Inferior parietal cortex (tissue), 1 donor: Measurements from ENCODE around the gene PMVK.
"Not testable (repeated sequence)": the region's sequence is repeated elsewhere in the genome, so short reads cannot be mapped to it uniquely, and the experiment has no call there.

Source experiments
- DNase-seq: peaks from one replicate; pipeline ENCODE4 v3.0.0-alpha.2; 2016; ENCODE audit errors: extremely low spot score

The PMVK gene

DNA sequence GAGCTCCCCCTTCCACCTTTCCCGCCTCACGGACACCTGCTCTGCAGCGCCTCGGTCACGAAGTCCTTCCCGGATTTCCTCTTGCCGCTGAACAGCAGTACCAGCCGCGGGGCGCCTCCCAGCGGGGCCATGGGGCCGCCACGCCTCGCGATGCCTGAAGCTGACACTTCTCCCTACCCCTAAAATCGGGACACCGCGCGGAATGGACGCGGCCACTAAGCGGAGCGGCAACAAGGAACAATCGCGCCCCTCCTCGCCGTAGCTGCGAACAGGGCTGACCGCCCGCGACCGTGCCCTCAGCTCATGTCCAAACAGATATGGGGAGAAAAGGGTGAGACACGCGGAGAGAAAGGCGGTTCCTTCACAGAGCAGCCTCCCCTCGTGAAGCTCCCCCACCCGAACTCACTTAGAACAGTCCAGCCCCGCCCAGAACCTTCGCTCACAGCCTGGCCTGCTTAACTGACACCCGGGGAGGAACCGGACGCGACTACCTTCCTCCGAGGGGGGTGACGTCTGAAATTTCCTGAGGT lies at the start of gene PMVK:
Gene PMVK, minus strand, starts transcription at position 165 of the 530 bp plus-strand sequence. Its CDS starts 34 bp downstream, at position 131.
- DNase-seq = peak; percentile 95

DNA sequence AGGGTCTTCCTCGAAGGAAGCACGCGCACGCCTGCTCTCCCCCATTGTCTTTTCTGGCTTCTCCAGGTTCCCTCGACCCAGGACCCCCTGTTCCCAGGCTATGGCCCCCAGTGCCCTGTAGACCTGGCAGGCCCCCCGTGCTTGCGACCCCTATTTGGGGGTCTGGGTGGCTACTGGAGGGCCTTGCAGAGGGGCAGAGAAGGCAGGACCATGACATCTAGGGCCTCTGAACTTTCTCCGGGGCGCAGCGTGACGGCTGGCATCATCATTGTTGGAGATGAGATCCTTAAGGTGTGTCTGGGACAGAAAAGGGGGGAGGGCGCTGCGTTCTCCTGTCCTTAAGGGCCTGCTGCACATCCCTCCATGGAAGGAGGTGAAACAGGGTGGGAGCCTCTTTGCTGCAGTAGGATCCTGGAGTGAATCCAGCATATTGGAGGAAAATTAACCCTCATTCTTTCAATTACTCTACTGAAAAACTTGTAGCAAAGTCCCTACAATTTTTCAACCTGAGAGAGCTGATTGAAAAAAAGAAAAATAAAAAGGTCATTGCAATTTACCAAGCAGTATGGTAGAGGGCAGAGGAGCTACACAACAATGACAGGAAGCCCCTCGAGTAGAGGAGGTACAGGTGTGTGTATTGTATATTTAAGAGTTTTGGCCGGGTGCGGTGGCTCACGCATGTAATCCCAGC lies 47.4 kb upstream of the PMVK start:
- DNase-seq = no peak

DNA sequence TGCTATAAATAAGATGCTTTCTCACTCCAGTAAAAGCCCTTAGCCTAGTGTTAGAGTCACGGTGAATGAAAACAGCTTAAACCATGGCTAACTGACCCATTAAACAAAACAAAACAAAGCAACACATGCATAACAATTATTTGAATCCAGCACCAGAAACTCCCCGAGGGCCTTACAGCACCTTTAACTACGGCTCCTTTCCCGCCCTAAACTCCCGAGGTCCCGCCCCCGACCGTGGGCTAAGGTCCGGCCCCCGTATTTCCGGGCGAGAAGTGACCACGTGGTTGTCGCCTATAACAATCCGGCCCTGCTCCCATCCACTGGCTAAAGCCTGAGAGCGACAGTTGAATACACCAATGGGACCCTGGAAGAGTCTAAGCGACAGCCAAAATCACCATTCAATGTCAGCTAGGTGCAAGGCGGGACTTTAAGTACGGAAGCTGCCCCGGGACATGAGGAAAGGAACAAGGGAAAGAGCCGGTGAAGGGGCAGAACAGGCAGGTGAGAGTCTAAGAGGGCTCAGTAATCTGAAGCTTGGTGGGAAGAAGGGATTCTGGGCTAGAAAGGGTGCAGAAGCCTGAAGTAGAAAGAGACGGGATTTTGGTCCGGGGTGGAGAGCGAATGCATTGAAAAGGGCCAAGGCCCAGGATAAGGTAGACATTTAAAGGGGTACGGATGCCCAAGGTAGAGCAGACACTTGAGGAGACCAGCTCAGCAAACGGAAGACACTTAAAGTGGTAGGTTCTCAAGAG lies 46.6 kb upstream of the PMVK start, which contains the start of gene FLAD1:
Gene FLAD1, plus strand, starts transcription at position 448 of the 752 bp plus-strand sequence. CDS start 351 bp downstream, outside the sequence.
- peak; percentile 100 for DNase-seq

DNA sequence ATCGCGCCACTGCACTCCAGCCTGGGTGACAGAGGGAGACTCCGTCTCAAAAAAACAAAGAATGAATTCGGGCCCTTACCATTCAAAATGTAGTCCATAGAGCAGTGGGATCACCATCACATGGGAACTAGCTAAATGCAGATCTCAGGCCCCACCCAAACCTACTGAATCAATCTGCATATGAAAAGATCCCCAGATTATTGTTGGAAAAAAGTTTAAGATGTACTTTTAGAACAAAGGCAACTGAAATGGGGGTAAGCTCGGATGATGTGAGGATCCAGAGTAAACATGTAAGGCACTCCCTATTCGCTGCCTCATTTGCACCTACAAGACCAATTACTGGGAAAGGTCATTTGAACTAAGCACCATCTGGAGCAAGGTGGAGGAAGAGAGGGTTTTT lies 45.8 kb upstream of the PMVK start:
- DNase-seq = no peak

DNA sequence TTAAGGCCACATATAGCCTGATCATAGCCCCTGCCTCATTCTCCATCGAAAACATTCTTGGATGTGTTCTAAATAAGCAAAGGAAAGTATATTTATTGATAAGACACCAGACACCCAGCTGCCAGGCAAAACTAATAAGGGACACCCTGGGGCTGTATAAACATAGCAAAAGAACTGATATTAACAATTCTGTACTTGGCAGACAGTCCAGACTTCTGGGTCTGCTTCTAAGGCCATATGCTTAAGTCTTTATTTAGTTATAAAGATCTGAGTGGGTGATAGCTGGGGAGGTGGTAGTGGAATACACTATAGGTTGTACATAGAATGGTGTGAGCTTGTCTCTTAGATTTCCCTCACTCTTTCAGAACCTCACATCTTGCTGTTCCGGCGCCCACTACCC lies 41.8 kb upstream of the PMVK start:
- DNase-seq = no peak

DNA sequence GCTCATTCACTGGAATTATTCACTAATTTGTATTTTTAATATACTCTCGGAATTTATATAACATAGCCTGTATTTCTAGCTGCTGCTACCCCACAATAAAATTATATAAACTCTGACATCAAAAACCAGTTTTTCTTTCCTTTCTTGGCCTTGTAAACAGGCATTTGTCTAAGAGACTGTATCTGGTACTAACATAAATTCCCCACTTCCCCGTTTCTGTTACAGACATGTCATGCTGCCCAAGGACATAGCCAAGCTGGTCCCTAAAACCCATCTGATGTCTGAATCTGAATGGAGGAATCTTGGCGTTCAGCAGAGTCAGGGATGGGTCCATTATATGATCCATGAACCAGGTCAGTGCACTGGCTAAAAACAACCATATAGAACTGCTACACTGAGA lies 41.2 kb upstream of the PMVK start:
- DNase-seq = not testable (repeated sequence)

DNA sequence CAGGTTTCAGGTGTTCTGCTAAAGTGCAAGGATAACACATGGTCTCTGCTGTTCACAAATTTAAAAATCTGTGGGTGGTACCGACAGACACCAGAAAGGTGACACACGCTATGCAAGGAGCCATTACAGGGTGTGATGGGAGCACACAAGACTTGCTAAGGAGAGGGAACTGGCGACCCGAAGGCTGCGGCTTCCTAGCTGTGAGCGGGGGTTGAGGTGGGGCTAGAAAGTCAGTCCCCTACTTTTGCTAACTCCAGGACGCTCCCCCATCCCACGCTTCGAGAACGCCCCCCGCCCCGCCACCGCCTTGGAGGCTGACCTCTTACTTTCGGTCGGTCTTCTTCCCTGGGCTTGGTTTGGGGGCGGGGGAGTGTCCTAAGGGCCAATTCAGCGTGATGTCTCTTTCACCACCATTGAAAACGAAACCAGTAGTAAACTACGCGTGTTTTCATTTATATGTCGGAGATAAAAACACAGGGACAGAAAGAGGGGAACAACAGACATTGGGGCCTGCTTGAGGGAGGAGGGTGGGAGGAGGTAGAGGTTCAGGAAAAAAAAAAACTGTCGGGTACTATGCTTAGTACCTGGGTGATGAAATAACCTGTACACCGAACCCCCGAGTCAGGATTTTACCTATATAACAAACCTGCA lies 39.0 kb upstream of the PMVK start:
- DNase-seq = no peak

DNA sequence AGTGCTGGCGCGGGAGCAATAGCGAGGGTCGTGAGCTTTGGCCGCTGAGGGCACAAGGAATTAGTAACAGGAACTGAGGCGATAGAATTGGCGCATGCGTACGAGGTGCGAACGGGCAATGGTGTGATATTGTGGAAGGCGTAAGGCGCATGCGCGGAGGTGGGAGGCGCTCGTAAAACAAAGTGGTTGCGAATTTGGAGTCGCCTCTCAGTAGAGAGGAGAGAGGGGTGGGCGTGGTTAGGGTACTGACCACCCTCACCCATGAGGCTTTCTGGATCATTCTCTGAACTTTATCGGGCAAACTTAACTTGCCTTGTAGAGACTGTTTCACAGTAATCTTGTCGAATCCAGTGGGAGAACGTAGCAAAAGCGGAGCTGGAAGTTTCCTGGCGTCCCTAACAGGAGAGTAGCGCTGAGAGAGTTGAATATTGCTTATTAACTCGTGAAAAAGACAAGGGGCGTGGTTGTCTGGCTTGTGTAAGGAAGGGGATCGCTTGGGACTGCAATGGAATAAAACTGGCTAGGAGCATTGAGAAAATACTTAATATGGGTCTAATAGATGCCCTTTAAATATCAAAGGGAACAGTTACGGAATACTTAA lies 38.4 kb upstream of the PMVK start:
- DNase-seq = peak; percentile 97

DNA sequence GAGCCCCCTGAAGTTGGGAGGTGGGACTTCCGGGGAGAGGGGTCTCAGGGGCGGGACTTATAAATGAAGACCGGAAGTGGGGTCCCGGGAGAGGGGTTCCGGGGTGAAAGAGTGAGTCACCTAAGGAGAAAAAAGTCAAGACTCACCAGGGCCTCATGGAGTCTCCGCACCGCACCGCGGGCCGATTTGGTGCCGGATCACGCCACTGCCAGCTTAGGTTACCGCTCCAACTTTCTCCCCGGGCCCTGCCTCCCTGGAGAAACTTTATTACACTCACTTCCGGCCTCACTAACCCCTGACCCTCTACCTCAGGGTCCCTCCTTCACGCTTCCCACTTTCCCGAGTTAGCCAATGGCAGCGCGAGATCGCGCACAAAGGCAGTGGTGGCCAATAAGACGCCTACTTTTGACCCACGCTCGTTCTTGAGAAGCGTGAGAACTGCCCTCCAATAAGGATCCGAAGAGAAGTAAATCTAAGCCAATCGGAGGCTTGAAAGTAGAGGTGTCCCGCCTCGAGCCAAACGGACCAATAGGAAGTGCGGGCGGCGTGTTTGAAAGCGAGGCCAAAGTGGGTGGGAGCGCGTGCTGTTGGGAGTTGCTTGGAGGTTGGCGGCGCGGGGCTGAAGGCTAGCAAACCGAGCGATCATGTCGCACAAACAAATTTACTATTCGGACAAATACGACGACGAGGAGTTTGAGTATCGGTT lies 37.7 kb upstream of the PMVK start, which contains the start of gene CKS1B:
Gene CKS1B, plus strand, starts transcription at position 580 of the 706 bp plus-strand sequence. Its CDS starts 65 bp downstream, at position 645.
- DNase-seq = peak; percentile 100

DNA sequence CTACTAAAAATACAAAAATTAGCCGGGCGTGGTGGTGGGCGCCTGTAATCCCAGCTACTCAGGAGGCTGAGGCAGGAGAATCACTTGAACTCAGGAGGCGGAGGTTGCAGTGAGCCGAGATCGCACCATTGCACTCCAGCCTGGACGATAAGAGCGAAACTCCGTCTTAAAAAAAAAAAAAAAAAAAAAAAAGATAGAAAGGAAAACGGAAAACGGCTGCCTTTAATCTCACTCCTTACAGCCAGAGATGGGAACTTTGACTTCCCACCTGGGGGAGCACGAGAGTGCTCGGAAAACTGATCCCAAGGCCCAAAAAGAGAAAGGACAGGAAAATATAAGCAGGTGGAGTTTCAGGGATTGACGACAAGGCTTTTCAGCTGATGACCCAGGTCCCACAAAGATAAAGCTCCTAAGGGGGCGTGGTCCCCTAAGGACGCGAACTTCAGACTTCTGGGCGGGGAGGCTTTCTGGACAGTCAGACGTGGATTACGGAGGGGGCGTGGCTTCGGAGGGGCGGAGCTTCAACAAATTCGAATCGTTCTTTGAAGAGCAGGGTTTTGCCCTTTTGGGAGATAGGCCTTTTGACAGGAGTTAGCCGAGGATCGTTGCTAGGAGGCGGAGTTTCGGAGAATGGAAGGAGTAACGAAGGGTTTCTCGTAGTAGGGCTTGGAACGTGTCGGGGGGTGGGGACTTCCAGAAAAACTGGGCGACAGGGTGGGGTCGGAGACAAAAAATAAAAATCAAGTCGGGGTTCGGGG lies 37.0 kb upstream of the PMVK start:
- peak; percentile 85 for DNase-seq

DNA sequence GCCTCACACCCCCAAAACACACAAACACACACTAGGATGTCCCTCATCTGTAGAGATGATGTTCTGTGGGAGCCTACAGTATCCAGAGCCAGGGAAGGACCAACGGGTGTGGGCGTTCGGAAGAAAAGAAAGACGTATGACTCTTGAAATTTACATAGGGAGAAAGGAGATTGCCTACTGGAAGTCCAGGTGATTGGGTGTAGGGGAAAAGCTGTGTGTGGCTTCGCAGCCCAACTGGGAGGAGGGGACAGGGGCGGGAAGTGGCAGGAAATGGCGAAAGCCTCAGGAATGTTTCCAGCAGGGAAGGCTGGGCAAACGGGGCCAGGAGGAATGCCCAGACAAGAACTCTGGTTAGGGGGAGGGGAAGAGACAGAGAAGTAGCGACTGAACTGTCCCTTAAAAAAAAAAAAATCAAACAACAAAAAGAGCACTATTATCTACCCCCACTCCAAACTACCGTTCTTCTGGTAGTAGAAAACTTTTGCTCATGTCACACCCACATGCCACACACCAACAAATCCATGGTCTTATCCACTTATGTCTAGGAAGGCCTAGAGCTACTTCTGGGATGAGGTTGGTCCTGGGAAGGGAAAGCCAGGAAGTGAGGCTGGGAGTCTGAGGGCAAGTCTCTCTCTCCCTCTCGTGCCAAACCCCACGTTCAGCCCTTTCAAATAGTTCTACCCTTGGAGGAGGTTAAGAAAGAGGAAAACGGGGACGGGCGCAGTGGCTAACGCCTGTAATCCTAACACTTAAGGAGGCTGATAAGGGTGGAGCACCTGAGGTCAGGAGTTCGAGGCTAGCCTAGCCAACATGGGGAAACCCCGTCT lies 36.2 kb upstream of the PMVK start:
- DNase-seq = no peak

DNA sequence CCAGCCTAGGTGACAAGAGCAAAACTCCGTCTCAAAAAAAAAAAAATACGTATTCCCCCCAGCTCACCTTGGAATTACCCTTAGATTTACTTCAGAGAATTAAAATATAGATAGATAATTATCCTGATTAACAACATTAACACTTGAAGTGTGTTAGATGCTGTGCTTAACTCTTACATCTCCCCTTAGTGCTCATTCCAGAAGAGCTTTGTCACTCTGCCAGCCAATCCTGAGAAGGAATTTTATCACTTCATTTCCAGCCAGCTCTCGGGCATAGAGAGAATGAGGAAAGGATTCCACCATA lies 35.6 kb upstream of the PMVK start:
- no peak for DNase-seq

DNA sequence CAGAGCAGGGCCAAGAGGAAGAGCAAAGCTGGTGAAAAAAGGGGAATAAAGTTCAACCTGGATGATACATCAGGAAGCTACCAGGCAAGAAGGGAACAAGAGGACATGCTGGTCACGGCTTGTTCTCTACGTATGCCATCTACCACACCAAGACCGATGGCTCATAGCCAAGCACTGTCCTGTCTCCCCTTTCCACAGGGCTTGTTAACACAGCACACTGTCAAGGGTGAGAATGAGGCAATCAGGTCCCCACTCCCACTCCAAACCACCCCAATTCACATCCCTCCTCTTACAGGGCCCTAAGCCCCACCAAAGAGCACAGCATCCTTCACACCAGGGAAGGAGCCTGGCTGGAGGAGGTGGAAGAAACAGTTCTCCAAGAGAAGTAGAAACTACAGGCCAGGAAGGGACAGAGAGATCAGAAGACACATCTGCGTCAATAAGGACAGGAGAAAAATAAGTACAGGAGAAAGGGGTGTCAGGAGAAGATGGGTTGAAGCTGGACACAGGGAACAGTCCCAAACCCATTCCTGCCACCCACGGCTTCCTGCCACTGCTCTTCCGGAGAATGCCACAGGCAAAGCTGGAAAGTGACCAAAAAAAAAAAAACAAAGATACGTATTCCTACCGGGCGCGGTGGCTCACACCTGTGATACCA lies 35.0 kb upstream of the PMVK start:
- no peak for DNase-seq

DNA sequence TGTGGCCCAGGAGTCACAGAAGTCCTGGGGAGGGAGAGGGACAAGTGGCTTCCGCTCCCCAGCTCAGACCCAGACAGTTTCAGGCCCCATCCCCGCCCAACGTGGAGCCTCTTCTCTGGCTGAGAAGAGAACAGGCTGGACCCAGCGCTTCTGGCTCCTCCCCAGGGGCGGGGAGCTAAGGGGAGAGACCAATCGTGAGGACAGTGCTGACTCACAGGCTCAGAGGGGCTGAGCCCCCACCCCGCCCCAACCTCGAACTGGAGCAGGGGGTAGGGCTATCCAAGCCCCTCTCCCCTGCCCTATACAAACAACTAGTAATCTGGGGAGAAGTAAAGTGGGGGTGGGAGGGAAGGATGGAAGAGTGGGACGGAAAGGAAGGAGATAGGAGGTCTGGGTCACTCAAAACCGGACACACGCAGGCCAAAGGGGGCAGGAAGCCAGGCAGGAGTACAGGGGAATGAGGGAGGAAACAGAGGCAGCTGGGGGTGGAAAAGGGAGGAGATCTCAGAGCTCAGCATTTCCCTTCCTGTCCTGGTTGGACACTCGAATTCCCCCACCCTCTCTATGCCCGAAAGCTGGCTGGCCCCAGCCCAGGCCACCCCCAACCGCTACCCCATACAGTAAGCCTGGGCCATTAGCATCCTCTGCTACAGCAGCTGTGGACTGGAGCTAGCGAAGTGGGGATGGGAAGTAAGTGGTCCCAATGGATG lies 34.3 kb upstream of the PMVK start, which contains the start of gene SHC1:
Gene SHC1, minus strand, starts transcription at position 117 of the 710 bp plus-strand sequence. CDS start 221 bp downstream, outside the sequence.
- peak; percentile 84 for DNase-seq

DNA sequence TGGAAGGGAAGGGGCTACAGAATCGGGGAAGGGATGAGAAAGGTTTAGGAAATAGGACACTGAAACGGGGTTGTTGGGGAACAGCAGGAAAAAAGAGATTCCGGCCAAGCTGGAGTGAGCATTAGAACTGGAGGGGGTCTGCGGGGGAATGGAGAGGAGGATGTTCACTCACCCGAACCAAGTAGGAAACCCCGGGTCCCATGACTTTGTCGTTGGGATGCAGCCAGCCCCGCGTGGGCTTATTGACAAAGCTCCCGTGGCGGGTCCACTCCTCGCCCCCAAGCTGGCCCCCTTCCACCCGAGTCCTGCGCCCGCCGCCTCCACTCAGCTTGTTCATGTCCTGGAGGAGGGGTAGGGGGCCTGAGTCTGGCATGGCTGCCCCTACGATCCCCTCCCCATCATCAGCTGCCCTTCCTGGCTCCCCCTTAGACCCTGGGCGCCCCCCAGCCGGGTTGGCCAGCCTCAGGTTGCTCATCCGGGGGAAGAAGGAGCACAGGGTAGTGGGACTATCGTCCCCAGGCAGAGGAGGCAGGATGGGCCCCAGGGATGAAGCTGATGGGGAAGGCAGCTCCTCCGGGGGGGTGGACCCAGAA lies 33.4 kb upstream of the PMVK start:
- DNase-seq = no peak

DNA sequence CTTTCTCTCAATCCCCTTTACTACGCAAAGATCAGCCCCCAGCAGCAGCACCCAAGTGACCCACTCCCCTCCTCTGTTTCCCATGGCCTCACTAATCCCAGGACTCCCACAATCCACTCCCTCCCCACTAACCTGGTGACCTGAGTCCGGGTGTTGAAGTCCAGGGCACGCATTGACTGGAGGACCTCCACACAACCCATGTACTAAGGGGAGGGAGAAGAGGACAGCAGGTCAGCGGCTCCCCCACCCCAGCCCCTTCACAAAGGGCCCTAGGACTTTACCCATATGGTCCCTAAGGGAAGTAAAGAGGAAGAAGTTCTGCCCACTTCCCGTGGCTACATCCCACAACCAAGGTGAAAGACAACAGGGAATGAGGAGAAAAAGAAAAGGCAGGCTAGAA lies 32.7 kb upstream of the PMVK start:
- DNase-seq = no peak

DNA sequence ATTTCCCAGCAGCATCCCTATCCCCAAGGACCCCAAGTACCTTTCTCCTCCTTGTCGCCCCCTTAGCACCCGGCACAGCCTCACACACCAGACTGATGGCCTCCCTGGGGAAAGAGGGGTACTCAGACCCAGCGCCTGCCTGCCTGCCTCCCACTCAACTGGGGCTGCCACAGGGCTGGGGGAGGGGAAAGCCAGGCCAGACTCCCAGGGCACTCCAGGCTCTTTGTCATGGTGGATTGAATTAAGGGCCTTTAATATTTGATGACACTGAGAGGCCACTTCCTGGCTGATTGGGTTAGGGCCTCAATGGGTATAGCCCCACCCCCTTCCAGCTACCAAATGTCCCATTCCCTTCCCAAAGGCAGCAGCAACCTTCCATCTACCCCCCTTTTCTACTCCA lies 32.2 kb upstream of the PMVK start:
- no peak for DNase-seq

DNA sequence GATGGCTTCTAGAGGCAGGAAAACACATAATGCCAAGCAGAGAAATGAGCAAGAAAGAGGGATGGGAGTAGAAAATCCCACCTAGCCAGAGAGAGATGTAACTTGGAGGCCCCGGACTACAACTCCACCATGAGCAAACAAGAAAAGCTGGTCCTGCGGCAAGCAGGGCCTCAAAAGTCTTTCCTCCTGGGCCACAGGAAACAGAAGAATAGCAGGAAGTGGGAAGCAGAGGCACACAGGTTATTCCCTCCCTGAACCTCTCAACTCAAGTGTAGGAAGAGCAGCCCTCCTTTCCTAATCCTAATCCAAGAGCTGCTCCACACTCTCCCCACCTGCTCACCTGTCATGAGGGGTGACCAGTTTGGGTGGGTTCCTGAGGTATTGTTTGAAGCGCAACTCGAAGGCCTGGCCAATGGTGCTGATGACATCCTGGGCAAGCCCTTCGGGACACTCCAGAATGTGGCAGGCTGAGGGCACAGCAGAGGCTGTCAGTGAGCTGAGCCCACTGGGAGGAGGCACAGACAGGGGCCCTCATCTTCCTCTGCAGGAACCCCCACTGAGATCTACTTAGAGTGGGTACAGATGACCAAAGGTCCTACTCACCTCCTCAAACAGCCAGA lies 30.9 kb upstream of the PMVK start:
- no peak for DNase-seq
